H7 (cell line): ENCODE data around the gene PI16. TPM values are rescaled to one million over a fixed set of nuclear protein-coding genes. Genes with fewer than 3 reads are reported as not detected.

Source experiments
- DNase-seq: peaks from one replicate; pipeline ENCODE4 v3.0.0; 2012
- H3K27me3 ChIP-seq: 2 replicates; pipeline ENCODE4 v1.6.0; 2011; ENCODE audit warnings: mild to moderate bottlenecking, low read length; ENCODE audit not compliant: control insufficient read depth, insufficient read depth
- H3K36me3 ChIP-seq: replicated peaks from 2 replicates; pipeline ENCODE4 v1.5.1; 2011; ENCODE audit warnings: low read length; ENCODE audit not compliant: control insufficient read depth, insufficient read depth
- H3K4me3 ChIP-seq: 2 replicates; pipeline ENCODE4 v1.5.1; 2011; ENCODE audit warnings: low read depth, mild to moderate bottlenecking, control low read depth, low read length, moderate library complexity; ENCODE audit not compliant: insufficient read depth
- total RNA-seq: library from RNA; depleted of rRNA; stranded (reverse); fragments of >200 nt; shearing (Covaris generic); gene quantifications from 2 replicates; pipeline ENCODE4 v1.2.3, GENCODE V29; 2014

The PI16 gene
- total RNA-seq, 1 experiment from 2014 or later = not detected

GRCh38 chr6:36958775-36959554, 4.4 kb downstream of the PI16 start:
- peak; percentile 97 for DNase-seq
- Histone ChIP-seq H3K36me3 (no peaks in the 10 kb centered on the region), H3K27me3 (no peaks in the 10 kb centered on the region), H3K4me3 (no peak overlapping the region)

- no peaks in the 10 kb centered on the region for H3K27me3 ChIP-seq
- no peak overlapping the region for H3K4me3 ChIP-seq
- H3K36me3 ChIP-seq = no peaks in the 10 kb centered on the region
- DNase-seq = no peak
These were observed 5.2 kb downstream of the PI16 start for GRCh38 chr6:36959555-36960250.

GRCh38 chr6:36961441-36962435, 7.2 kb downstream of the PI16 start:
- Histone ChIP-seq H3K36me3 (no peaks in the 10 kb centered on the region), H3K4me3 (no peak overlapping the region), H3K27me3 (no peaks in the 10 kb centered on the region)
- no peak for DNase-seq

GRCh38 chr6:36962874-36963273, 8.3 kb downstream of the PI16 start:
- no peaks in the 10 kb centered on the region for H3K27me3 ChIP-seq
- peak; percentile 97 for DNase-seq
- H3K4me3 ChIP-seq = no peak overlapping the region
- H3K36me3 ChIP-seq = peaks cover 4% of the 10 kb centered on the region; the same call in 1 of the 2 replicates

- DNase-seq = peak; percentile 78
- no peaks in the 10 kb centered on the region for H3K27me3 ChIP-seq
- no peak overlapping the region for H3K4me3 ChIP-seq
- peaks cover 8% of the 10 kb centered on the region for H3K36me3 ChIP-seq
These were observed 9.1 kb downstream of the PI16 start for GRCh38 chr6:36963451-36964290.

- H3K36me3 ChIP-seq = peaks cover 14% of the 10 kb centered on the region
- H3K27me3 ChIP-seq = no peaks in the 10 kb centered on the region
- H3K4me3 ChIP-seq = no peak overlapping the region
- DNase-seq = no peak
These were observed 9.8 kb downstream of the PI16 start for GRCh38 chr6:36964349-36964748.

- Histone ChIP-seq H3K27me3 (no peaks in the 10 kb centered on the region), H3K36me3 (peaks cover 17% of the 10 kb centered on the region), H3K4me3 (no peak overlapping the region)
- no peak for DNase-seq
These were observed 10.4 kb downstream of the PI16 start for GRCh38 chr6:36964908-36965307.

- H3K4me3 ChIP-seq = no peak overlapping the region
- no peaks in the 10 kb centered on the region for H3K27me3 ChIP-seq
- peaks cover 37% of the 10 kb centered on the region for H3K36me3 ChIP-seq
- no peak for DNase-seq
These were observed 12.8 kb downstream of the PI16 start for GRCh38 chr6:36967301-36967700.

- H3K4me3 ChIP-seq = no peak overlapping the region
- no peaks in the 10 kb centered on the region for H3K27me3 ChIP-seq
- DNase-seq = no peak
- H3K36me3 ChIP-seq = peaks cover 40% of the 10 kb centered on the region
These were observed 13.2 kb downstream of the PI16 start for GRCh38 chr6:36967757-36968156.

GRCh38 chr6:36968266-36968977, 13.9 kb downstream of the PI16 start:
- H3K27me3 ChIP-seq = no peaks in the 10 kb centered on the region
- H3K36me3 ChIP-seq = peaks cover 45% of the 10 kb centered on the region
- DNase-seq = no peak
- no peak overlapping the region for H3K4me3 ChIP-seq

GRCh38 chr6:36969240-36969691, 14.7 kb downstream of the PI16 start:
- no peak for DNase-seq
- Histone ChIP-seq H3K4me3 (no peak overlapping the region), H3K27me3 (no peaks in the 10 kb centered on the region), H3K36me3 (peaks cover 49% of the 10 kb centered on the region)

- H3K4me3 ChIP-seq = no peak overlapping the region
- H3K27me3 ChIP-seq = no peaks in the 10 kb centered on the region
- peaks cover 57% of the 10 kb centered on the region for H3K36me3 ChIP-seq
These were observed 15.7 kb downstream of the PI16 start for GRCh38 chr6:36969988-36970891.

More at GRCh38 chr6:36969988-36970891, 15.7 kb downstream of the PI16 start:
- no peak for DNase-seq
